ENCODE results near the gene KRT83.
"Not testable (repeated sequence)": the region's sequence is repeated elsewhere in the genome, so short reads cannot be mapped to it uniquely, and the experiment has no call there.

The KRT83 gene

DNA sequence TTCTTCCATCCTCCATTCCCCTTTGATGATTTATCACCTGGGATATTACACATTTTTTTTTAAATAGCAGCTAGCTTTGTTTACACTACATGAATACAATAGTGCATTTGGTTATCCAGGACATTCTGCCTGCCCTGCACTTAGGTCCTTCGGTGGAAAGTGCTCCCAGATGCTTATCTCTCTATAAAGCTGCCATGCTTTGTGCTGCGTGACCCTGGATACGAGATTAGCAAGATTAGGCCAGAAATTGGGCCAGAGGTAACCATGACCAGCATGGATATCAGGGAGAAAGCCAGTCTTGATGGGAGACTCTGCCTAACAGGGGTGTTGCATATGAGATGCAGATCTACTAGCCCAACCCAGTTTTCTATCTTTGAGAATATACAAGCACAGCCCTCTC is 12.1 kb upstream of the KRT83 start:
- DNase-seq (ENCODE audit: low read depth in 1 of 2, low spot score in 1 of 2): no peak

DNA sequence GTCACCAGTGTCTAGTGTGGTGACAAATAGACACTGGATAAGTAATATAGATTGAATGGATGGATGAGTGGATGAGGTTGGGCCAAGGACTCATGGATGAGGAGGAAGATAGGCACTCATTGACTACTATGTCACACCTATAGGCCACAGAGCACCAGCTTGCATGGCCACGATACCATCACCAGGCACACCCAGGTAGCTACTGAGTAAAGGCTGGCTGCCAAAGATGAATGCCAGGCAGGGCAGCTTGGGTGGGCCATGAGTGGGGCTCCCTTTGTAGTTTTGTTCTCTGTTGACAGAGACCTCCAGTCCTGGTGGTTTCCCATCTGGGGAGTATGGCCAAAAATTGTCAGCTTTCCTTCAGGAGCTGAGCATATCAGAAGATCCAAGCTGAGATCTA is 11.2 kb upstream of the KRT83 start:
- no peak for DNase-seq (ENCODE audit: low read depth in 1 of 2, low spot score in 1 of 2)

DNA sequence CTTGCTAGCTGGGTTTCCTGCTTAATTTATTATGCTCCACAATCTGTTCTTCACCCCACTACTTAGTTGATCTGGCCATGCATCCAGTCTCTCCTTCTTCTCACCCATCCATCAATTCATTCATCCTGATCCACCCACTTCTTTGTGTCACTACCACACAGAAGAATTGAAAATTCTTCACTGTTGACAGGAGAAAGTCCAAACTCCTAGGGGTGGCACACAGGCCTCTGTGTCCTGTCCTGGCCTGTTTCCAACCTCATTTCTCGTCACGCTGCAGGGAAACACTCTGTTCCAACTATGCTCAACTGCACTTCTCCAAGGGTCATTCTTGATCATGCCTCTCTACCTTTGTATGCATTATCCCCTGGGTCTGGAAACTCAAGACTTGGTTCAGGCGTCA is 10.6 kb upstream of the KRT83 start:
- no peak for DNase-seq (ENCODE audit: low read depth in 1 of 2, low spot score in 1 of 2)

DNA sequence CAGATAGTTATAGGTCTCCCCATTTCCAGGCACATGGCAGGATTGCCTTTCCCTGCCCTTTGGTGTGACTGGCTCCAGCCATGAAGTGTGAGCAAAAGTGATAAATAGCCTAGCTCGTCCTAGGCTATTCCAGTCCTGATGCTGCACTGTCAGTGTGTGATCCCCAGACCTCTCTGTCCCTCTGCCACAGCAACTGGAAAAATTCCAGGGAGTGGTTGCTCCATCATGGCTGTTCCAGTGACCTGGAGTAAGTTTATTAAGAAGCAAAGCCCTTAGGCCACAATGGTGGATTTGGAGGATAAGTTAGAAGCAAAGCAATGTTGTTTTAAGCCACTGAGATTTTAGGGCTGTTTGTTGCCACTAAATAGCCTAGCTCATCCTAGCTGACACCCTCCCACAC is 9.8 kb upstream of the KRT83 start:
- no peak for DNase-seq (ENCODE audit: low read depth in 1 of 2, low spot score in 1 of 2)

DNA sequence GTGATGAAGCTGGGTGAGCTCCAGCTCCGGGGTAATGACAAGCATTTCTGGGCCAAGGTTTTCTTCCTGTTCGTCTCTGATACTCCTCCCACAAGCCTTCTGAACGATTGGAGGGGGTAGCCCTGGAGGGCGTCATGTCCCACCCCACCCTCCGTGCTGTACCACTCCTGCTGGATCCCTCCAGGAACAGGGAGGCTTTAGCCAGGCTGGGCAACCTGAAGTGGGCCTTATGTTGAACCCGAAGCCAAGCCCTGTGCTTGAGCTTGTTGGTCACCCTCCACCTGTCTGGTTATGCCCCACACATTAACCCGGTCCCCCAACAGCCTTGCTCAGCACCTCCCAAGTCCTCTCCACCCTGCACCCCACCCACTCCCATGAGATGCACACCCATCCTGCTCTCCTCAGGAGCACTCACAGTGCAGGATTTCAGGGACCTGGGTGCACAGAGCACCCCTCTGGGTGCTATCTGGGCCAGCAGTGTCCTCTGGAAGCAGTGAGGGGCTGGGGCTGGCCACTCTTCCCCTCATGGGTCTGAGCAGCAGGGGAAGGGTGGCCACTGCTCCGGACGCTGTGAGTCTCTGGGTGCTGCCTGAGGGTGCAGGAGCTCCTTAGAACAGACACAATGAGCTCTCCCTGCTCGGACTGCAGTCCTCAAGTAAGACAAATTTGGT is 6.8 kb upstream of the KRT83 start:
- no peak for DNase-seq (ENCODE audit: low read depth in 1 of 2, low spot score in 1 of 2)

DNA sequence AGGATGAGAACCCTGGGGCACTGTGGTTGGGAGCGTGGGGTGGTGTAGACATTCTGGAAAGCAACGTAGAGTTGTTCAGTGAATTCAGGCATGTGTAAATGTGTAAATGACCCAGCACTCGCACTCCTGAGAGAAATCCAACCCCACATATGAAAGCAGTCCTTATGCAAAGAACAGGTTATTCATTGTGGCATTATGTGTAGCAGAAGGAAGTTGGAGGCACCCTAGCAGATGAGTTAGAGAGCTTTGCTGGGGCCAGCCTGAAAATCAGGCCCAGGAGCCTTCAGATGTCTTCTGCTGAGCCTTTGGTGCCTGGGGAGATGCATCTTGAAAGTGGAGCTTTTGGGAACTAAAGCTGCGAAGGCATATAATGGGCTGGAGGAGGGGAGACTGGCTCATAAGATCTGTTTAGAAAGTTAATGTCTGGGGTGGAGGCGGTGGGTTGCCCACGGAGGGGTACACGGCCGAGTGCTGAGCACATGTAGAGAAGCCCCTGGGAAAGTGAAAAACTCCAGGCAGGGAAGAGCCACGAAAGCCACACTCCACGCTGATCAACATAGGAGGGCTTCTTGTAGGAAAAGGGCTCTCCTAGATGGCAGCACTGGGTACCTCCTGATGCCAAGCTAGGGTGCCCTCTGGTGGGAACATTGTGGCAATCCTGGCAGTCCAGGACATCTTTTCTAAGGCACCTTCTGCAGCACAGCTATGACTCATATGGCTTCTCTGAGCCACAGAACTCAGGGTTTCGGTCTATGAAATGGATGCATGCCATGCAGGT is 6.0 kb upstream of the KRT83 start:
- peak; percentile 53 to 66 for DNase-seq (ENCODE audit: low read depth in 1 of 2, low spot score in 1 of 2)

DNA sequence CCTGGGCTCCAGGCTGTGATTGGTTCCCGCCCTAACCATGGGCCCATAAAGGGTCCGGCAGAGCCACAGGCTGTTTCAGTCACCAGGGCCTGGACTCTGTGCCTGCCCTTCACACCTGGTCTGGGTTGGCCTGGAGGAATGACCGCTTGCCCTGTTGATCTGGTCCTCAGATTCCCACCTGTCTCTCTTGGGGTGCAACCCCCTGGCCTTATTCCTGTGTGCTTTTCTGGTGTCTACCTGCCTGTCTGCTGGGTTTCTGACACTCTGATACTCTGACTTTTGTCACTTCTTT is 2.9 kb upstream of the KRT83 start:
- no peak for DNase-seq (ENCODE audit: low read depth in 1 of 2, low spot score in 1 of 2)

DNA sequence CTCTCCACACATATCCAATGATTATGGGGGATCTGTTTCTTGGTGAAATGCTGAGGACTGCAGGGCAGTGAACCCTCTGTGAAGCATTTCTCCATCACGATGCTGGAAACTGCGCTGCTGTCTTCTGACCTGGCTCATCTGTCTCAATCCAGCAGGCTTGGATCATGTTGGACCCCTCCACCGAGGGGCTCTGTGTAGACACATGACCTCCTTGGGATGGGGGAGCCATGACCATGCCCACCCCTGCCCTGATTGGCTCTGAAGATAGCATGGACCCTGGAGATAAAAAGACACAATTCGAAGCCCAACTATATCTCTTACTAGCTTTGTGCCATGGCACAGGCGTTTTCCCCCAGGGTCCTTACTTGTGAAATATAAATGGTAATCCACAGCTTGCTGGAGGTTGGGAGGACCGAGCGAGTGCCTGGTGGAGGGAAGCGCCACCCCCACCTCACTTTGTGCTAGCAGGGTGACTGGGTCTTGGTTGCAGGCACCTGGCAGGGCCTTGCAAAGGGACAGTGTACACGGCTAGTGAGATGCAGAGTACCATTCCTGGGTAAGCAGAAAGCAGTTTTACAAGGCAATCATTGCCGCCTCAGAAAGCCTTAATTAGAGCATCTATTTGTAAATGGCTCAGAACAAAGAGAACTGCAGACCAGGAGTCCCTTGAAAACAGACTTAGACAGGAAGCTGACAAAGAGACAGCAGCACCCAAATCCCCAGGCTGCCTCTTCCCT is 2.4 kb upstream of the KRT83 start:
- no peak for DNase-seq (ENCODE audit: low read depth in 1 of 2, low spot score in 1 of 2)

DNA sequence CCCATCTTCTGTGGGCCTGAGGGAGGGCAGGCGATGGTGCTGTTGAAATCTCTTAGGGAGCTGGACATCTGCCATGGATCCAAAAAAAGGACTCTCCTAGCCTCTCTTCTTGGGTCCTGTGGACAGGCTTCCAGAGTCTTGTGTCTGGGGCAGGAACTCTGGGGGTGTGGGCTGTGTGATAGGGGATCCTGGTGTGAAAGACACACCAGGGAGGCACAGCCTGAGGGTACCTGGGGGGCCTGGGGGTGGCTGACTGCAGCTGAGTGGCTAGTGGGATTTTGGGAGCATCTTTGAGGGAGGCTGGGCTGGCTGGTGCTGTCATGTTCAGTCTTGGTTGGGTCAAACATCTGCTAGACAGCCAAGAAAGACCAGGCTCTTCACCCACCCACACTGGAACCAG is 1.8 kb upstream of the KRT83 start:
- no peak for DNase-seq (ENCODE audit: low read depth in 1 of 2, low spot score in 1 of 2)

DNA sequence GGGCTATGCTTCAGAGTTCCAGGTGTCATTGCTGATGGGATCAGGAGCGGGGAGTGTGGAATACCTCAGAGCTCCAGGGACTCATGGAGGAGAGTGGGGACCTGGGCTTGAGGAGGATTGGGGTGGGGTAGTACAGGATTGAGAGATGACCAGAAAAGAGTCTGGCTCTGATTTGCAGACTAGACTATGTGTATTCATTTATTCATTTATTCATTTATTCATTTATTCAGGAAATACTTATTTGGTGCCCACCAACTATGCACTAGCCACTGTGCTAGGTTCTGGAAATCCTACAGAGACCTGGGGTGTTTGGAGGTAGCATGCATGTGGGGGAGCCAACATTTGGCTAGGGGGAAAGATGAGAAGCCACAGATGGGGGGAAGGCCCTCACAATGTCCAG is 871 bp upstream of the KRT83 start:
- DNase-seq (ENCODE audit: low read depth in 1 of 2, low spot score in 1 of 2): no peak

DNA sequence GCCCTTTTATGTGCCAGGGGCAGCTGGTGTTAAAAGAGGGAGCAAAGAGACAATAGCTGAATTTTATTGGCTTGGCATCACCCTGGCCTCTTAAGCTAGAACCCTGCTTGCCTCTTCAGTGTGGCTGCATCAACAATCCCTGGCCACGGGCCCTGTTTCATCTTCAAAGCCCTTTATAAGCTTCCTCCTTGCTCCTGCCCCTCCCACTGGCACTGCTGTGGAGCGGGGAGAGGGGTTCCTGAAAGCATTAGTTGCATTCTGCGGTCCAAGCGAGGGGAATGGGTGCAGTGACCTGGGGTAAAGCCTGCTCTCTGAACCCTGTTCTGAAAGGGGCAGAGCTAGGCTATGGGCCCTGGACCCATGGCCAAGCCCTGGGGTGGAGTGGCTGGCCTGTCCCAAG is 220 bp upstream of the KRT83 start:
- no peak for DNase-seq (ENCODE audit: low read depth in 1 of 2, low spot score in 1 of 2)

DNA sequence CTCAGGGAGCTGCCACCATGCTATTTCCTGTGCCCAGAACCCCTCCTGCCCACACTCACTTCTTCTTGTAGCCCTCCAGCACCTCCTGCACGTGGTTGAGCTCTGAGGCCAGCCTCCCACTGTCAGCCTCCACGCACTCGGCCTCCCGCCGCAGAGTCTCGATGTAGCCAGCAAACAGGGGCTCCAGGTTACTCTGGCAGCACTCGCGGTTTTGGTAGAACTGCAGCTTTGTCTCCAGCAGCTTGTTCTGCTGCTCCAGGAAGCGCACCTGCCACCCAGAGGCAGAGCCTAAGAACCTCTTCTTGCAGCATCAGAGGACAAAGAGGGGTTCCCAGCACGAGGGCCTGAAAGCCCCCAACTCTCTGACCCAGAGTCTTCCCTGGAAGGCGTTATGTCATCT is 2.1 kb downstream of the KRT83 start:
- DNase-seq (ENCODE audit: low read depth in 1 of 2, low spot score in 1 of 2): no peak

DNA sequence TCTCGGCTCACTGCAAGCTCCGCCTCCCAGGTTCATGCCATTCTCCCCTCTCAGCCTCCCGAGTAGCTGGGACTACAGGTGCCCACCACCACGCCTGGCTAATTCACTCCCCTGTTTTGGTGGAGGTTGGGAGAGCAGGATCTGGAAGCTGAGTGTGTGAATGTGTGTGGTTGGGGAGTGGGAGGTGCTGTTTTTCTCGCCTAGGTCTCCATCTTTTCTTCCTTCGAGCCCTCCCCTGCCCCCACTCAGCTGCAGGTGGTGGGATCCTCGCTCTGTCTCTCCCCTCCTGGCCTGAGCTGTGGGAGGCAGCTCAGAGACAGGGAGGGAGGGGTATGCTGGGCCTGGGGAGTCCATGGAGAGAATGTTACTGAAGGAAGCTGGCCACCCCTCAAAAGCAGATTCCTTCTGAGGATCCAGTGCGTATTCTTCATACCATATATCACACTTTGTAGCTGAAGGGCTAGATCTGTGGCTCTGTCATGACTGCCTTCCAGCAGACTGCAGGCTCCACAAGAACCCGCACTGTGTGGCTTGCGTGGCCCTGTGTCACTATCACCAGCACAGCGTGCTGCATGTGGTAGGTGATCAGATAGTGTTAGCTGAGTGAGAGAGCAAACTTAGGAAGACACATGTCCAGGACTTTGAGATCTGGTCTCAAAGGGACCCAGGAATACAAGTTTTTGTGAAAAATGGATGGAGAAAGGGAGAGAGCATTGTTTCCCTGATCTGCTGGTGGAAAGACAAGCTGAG is 2.8 kb downstream of the KRT83 start:
- DNase-seq (ENCODE audit: low read depth in 1 of 2, low spot score in 1 of 2): no peak

DNA sequence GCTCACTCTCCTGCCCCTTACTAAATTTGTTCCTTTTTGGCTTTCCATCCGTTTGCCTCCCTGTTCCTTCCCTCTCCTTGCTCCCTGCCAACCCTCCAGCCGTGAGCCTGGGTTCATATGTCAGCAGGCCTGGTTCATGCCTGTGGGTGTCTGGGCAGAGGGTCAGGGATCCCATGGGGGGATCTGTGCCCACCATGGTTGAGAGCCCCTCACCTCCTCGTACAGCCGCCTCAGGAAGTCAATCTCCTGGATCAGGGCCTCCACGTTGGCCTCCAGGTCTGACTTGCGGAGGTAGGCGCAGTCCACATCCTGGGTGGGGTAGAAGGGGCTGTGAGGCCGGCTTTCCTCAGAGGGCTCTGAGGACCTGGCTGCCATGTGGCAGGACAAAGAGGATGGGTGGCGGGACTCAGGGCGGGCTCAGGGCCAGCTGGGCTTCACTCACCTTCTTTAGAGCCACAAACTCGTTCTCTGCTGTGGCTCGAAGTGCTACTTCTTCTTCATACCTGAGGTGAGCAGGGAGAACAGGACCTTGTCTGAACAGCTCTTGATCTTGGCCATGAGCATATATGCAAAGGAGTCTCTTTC is 3.6 kb downstream of the KRT83 start:
- DNase-seq (ENCODE audit: low read depth in 1 of 2, low spot score in 1 of 2): no peak

DNA sequence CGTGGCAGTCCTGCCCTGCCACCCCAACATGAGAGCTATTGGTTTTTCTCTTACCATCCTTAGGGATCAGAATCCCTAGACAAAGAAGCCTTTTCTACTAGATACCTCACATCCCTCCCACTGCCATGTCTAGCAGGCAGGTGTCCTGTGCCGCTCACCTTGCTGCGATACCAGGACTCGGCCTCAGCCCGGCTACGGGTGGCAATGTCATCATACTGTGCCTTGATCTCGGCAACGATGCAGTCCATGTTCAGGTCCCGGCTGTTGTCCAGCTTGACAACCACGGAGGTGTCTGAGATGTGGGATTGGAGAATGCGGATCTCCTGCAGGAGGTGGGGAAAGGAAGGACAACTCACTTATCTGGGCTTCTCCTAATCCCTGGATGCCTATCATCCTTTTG is 4.5 kb downstream of the KRT83 start:
- no peak for DNase-seq (ENCODE audit: low read depth in 1 of 2, low spot score in 1 of 2)

DNA sequence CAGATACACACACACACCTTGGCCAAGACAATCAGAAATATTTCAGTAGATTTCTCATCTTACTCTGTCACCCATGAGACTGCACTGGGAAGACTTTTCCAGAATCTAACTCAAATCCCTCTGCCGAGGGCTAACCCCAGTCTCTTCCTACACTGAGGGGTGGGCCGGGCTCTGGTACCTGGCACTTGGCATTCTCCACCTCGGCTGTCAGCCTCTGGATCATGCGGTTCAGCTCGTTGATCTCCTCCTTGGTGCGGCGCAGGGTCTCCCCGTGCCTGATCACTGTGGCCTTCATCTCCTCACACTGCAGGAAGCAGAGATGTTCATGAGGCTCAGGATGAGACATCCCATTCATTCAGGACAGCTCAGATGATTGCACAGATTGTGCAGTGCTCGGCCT is 4.9 kb downstream of the KRT83 start:
- no peak for DNase-seq (ENCODE audit: low read depth in 1 of 2, low spot score in 1 of 2)

DNA sequence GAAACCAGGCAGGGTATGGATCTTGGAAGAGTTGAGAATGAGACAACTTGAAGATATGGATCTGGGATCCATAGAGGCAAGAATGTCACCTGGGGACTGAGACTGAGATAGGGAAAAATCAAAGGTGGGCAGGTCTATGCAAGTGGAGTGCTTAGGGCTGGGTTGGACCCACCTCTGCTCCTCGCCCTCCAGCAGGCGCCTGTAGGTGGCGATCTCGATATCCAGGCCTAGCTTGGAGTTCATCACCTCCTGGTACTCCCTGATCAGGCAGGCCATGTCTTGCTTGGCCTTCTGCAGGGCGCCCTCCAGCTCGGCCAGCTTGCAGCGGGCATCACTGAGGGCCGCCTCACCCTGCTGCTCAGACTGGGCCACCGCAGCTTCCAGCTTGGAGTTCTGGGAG is 5.5 kb downstream of the KRT83 start:
- not testable (repeated sequence) for DNase-seq (ENCODE audit: low read depth in 1 of 2, low spot score in 1 of 2)

DNA sequence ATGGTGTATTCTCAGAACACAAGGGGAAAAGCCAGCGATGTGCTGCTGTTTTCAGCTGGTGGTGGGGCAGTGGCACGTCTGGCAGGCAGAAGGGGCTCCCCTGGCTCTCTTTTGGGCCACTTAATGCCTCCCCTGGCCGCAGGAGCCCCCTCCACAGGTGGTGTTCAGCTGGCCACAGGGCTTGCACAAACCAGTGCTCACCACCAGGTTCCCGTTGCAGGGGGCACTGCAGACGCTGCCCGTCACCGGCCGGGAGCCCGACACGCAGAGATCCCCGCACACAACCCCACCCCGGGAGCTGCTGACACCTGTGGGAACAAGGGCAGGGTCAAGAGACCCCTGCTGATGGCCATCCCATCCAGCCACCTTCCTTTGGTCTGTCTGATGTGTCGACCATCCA is 6.7 kb downstream of the KRT83 start:
- no peak for DNase-seq (ENCODE audit: low read depth in 1 of 2, low spot score in 1 of 2)

DNA sequence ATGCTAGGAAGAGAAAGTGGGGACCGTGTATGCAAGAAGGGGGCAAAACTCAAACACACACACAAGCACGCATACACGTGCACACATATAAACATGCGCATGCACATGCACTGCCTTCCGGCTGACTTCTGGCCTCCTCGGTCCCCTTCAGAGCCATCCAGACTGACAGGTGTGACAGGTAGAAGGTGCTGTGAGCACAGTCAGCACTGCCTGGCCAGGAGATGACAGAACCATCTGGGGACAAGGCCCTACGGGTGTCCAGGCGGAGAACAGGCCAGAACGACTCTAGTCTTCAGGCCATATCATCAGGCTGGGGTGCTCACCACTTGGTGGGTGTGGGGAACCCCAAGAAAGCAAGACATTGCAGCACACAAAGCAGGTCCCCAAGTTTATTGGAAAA is 7.3 kb downstream of the KRT83 start:
- no peak for DNase-seq (ENCODE audit: low read depth in 1 of 2, low spot score in 1 of 2)

DNA sequence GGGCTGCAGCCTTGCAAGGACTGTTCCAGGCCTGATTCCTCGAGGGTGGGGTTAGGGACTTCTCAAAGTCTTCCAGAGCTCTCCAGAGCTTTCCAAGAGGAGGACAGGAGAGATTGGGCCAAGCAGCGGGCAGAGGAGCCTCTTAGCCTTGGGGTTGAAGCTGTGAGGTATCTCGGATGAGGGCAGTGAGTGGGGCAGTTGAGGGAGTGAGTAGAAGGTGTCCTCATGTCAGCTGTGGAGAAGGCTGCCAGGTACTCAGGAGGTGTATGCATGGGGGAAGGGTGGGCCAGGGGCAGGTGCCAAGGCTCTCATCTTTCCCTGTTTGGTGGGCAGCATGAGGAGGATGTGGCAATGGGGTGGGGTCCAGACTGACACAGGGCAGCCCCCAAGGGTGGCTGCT is 7.7 kb downstream of the KRT83 start:
- DNase-seq (ENCODE audit: low read depth in 1 of 2, low spot score in 1 of 2): no peak

DNA sequence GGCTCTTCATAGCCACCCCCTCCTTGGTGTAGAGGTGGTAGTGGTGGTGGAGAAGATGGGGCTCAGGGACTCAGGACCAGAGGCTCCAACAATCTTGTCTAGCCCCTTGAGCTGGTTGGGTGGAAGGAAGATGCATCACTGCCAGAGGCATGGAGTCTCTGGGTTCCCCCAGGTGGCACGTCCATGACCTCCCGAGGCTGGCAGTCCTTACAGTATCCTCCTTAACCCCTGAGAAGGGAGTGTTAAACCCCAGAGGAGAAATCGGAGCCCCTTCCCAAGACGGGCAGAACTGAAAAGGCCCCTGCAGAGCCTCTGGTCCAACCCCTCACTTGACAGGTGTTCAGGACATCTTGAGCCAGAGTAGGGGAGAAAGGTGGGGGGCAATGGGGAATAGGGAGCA is 9.1 kb downstream of the KRT83 start:
- DNase-seq (ENCODE audit: low read depth in 1 of 2, low spot score in 1 of 2): no peak

DNA sequence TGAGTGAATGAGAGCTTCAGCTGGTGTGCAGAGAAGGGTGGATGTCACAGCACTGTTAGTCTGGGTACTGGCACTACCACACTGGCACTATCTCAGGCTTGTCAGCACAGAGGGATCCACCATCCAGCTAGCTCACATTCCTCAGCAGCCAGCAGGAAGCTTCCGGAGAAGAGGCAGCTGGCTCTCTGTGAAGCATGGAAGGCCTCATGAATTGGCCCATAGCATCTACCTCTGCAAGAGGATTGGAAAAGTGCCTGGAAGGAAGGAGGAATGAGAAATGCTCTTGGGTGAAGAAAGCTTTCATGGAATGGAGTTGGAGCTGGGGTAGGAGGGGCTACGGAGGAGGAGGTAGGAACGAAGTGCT is 9.9 kb downstream of the KRT83 start:
- DNase-seq (ENCODE audit: low read depth in 1 of 2, low spot score in 1 of 2): no peak
